M059J (cell line): ENCODE results near the gene NEK6. TPM values are rescaled to one million over a fixed set of nuclear protein-coding genes. Genes with fewer than 3 reads are reported as not detected.

Experiments used
- DNase-seq: peaks from one replicate; pipeline ENCODE4 v3.0.0-alpha.2; 2012; ENCODE audit warnings: low read depth
- total RNA-seq: library from RNA; depleted of rRNA; stranded (reverse); fragments of >200 nt; shearing (Covaris generic); gene quantifications from 2 replicates; pipeline ENCODE4 v1.2.3, GENCODE V29; 2014

NEK6 gene
- total RNA-seq, 1 experiment from 2014 or later = 88.5 TPM

GRCh38 chr9:124296796-124297550 is 39.2 kb downstream of the NEK6 start:
- no peak for DNase-seq

DNA sequence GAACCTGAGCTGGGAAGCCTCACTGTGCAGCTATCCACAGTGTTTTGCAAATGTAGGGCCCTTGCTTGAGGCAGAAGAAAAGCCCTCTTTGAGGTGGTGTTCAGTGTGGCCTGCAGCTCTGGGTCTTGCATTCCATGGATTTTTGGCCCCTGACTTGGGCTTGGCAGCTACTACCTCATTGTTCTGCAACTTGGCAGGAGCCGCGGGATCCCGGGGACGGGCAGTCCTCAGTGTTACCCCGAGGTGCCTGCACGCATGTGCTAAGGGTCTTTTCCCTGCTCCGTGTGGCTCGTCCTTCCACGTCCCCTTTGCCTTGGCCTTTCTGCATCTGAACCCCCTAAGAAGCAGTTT is 39.8 kb downstream of the NEK6 start:
- DNase-seq = peak; percentile 99

DNA sequence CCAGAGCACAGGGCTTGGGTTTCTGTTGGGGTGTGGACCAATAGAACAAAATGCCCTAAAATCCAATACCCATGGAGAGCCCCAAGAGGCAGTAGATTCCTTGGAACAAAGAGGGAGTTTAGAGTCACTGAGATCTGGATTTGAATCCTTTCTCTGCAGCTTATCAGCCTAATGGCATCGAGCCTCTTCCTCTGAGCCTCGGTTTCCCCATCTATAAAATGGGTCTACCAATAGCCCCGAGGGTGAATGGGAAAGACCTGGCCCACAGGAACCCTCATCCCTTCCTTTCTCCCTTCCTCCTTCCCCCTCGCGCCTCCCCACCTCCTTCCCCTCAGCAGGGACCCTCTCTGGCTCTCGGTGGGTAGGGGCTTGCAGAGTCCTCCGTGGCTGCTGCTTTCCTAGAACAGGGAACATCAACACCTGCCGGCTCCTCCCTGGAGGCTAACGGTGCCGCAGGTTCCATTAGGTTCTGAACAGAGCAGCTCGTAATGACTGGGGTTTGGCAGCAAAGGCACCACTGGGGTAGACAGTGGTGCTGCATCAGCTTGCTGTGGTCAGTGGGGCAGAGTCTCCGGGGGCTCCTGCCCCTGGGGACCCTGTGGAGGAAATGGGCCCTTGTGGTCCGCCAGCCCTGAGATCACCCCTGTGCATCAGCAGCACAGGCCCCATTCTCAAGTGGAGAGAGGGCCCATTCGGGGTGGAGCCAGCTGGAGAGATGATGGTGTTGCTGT is 40.3 kb downstream of the NEK6 start:
- no peak for DNase-seq

DNA sequence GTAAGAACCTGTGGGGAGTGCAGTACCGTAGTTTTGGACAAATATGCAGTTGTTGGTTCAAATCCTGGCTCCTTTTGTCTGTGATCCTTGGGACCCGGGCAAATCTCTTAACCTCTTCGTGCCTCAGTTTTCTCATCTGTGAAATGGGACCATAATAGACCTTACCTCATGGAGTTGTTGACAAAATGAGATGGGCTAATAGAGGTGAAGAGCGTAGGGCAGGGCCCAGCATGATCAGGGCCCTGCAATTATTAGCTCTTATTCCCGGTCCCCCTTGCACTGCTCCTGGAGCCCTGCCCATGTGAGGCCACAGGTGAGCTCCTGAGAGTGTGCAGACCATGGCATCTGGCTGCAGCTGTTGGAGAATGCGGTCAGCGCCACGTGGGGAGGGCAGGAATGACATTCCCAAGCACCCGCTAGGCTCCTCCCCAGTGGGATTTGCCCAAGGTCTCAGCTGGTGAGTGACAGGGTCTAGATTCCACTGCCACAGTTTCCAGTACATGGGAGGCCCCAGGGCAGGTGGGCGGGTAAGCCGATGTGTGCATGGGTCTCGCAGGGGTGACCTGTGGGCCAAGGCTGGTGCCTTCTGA is 41.0 kb downstream of the NEK6 start:
- DNase-seq = peak; percentile 50

DNA sequence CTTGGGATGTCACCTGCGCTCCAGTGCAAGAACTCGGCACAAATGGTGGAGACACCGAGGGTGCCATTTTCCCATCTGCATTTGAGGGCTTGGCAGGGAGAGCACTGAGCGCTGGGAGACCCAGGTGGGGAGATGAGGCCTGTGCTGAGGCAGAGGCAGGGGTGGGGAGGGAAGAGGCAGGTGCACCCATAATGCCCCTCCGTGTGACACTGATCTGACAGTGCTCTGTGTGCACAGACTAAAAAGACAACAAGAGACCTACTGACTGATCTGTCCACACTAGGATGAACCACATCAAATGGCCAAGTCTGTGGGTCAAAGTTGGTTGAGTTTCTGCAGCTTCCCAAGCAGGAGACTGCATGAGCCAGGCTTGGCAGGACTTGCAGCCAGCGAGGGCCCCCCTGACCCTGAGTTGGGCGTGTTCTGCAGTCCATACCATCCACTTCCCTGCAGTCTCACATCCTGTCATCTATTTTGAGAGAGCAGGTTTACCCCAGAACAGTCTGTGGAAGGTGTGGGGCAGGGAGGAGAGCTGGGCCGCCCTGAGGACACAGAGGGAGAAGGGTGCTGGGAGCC is 41.9 kb downstream of the NEK6 start:
- no peak for DNase-seq

- no peak for DNase-seq
Observed at GRCh38 chr9:124300312-124300711, 42.6 kb downstream of the NEK6 start.

- no peak for DNase-seq
Observed at GRCh38 chr9:124302921-124303320, 45.2 kb downstream of the NEK6 start.

DNA sequence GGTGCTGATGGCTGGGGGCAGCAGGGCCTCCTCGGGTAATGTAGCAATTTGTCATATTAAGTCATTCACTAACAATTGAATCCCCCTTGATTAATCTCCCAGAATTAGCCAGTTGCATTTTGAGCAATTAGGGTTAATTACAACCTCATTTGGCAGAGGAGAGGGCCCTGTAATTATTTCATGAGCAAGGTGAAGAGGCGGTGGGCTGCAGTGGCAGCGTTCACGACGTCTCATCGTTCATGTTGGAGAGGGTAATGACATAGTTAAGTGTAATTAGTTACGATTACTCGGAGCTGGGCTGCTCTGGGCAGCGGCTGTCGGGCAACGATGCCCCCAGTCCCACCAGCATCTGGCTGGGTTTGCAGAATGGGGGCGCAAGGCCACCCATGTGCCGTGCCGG is 46.0 kb downstream of the NEK6 start:
- DNase-seq = no peak

DNA sequence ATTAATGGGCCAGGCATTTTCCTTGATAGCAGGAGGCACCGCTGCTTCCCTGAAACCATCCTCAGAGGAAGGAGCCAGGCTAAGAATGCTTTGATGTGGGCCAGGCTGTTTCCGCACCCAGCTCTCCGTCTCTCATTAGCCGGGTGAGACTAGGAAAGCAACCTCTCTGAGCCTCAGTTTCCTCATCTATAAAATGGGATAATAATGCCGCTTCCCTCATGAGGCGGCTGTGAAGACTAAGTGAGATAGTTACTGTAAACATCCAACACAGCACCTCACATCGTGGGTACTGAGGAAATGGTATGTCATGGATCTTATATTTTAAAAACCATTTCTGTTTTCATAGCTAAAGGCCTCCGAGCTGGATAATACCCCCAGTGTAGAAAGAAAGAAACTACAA is 46.5 kb downstream of the NEK6 start:
- DNase-seq = no peak

DNA sequence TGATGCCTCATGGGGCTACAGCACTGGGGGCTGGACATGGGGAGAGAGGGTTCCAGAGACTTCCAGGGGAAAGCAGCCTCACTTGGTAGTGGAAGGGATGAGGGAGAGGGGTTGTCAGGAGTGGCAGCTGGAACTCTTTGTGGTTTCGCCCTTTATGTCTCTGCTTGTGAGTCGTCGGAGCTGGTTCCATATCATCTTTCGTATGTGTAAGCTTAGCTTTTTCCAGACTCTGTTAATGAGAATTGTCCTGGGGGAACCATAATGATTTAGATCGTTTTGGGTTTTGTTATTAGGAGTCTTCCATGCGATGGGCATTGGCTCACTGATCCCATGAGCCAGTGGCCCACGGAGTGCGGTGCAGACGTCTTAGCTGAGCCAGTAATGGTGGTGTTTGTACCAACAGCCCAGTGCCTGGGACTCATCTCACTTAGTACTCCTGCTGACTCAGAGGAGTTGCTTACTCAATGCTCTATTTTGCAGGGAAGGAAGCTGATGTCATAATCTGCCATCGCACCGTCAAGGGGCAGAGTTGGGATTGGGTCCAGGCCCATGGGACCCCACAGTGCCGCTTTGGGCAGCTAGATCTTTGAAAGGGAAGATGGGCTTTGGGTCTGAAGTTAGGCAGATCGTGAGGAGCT is 48.5 kb downstream of the NEK6 start:
- peak; percentile 91 for DNase-seq

GRCh38 chr9:124307379-124308030 is 49.8 kb downstream of the NEK6 start:
- DNase-seq = no peak

- no peak for DNase-seq
Observed at GRCh38 chr9:124308606-124309491, 51.1 kb downstream of the NEK6 start.

- peak; percentile 99 for DNase-seq
Observed at GRCh38 chr9:124309667-124310084, 51.9 kb downstream of the NEK6 start.

- DNase-seq = no peak
Observed at GRCh38 chr9:124311283-124311682, 53.5 kb downstream of the NEK6 start.

DNA sequence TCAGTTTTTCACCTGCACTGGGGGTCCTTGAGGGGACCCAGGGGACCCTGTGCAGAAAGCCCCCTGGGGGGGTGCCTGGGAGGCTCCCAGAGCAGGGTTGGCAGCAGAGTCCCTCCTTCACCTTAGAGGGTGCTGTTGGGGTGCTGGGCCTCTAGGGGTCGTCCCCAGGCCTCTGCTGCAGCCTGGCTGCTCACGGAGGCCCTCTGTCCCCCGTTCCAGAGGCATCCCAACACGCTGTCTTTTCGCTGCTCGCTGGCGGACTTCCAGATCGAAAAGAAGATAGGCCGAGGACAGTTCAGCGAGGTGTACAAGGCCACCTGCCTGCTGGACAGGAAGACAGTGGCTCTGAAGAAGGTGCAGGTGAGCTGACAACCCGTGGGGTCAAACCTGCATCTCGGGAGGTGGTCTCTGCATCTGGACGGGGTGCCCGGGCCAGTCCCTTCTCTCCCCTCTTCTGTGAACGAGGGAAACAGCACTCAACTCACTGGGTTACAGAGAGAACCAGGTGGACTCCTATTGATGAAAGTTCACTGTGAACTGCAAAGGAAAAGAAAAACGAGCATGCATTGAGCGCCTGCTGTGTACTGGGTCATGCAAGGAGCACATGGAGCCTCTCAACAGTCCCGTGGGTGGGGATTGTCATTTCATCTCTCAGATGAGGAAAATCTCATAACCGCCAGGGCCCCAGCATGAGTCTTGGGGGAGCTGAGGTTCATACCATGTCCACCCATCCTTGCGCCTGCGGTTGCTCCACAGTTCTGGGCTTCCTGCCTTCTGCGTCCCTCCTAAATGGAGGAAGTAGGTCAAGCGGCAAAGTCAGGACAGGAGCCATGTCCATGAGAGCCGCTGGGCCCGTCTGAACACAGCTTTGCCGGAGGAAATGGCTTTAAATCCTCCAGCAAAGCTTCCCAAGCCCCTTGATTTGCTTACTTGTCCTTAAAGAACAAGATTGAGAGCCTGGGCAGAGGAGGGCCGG is 54.8 kb downstream of the NEK6 start:
- DNase-seq = no peak

DNA sequence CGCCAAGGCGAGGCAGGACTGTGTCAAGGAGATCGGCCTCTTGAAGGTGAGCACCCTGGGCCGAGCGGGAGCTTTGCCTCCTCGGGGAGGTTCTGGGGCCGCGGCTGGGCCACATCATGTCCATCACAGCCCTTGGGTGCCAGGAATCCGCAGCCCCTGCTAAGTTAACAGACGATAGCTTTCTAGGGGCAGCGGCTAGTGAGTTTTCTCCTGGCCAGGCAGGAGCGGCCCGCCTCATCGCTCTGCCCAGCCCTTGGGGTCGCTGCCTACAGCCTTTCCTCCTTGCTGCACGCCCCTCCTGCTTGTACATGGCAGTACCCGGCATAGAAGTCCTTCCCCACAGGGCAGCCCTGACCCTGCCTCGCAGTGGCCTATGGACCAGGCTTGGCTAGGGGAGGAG is 56.2 kb downstream of the NEK6 start:
- DNase-seq = no peak

DNA sequence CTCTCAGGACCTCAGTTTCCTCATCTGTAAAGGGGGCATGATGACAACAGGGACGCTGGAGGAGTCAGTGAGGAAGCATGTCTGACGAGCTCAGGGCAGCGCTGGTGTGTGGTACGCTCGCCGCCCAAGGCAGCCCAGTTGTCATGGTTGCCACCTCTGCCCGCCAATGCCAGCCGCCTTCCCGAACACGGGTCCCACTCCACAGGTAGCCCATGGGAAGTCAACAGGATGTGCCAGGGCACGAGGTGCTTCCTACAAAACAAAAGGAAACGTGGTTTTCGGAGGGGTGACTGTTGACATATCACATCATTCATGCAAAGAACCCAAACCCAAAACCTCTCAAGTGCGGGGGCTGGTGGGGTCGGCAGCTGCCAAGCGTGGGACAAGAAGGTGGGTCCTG is 58.1 kb downstream of the NEK6 start:
- no peak for DNase-seq

- peak; percentile 66 for DNase-seq
Observed at GRCh38 chr9:124320062-124320973, 62.6 kb downstream of the NEK6 start.
